Measurements from ENCODE around the gene LRRC45.
A peak's percentile ranks its signal among the peaks of the same experiment; 100 is the strongest.

LRRC45 gene

DNA sequence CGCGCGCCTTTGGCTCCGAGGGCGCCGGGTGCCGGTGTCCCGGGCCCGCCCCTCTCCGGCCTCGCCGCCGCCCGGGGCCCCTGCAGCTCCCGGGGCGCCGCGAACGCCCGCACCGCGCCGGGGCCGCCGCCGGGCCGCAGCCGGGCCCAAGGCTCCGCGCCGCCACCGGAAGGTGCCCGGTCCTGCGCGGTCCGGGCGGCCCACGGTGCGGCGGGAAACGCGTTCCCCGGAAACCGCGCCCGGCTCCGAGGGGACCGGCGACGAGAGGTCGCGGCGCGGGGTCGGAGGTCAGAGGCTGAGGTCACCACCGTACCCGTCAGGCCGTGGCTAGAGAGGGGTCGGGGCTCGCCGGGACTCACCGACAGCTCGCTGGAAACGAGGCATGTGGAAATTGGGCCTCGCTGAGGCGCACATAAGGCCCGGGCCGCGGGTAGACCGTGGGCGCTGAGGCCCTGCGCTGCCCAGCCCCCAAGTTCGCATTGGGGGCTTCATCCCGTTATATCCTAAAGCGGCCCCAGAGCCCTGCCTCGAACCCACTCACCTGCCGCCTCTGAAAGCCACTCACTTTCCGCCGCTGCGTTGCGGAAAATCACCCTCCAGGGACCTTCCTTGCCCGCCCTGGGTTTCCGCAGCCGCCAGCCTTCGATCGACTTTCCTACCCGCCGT is 42.7 kb downstream of the LRRC45 start, which contains the start of gene DUS1L:
DUS1L (minus strand) TSS at position 167 of the 666 bp plus-strand sequence. CDS start 745 bp downstream, outside the sequence.
- peak; percentile 67 for DNase-seq

DNA sequence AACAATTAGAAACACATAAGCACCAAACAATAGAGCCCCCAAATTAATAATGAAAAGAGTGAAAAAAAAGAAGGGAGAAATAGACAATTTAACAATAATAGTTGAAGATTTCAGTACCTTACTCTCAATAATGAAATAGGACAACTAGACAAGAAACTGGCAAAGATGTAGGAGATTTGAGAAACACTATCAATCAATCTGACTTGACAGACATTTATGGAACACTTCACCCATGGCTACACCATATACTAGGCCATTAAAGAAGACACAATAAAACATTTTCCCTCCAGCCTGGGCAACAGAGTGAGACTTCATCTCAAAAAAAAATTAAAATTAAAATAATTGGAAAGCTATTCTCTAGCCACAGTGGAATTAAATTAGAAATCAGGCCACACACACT is 47.5 kb downstream of the LRRC45 start:
- DNase-seq, result no peak

DNA sequence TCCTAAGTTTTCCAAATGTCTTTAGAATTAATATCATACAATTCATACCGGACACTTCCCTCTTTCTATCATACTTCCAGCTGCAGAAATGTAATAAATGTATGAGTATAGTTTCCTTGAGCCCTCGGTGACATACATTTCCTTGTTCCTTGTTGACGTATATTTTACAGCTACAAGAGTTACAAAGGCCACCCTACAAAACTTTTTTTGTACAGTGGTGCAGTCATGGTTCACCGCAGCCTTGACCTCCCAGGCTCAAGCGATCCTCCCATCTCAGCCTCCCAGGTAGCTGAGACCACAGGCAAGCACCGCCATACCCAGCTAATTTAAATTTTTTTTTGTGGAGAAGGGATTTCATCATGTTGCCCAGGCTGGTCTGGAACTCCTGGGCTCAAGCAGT is 49.7 kb downstream of the LRRC45 start:
- DNase-seq, result no peak

DNA sequence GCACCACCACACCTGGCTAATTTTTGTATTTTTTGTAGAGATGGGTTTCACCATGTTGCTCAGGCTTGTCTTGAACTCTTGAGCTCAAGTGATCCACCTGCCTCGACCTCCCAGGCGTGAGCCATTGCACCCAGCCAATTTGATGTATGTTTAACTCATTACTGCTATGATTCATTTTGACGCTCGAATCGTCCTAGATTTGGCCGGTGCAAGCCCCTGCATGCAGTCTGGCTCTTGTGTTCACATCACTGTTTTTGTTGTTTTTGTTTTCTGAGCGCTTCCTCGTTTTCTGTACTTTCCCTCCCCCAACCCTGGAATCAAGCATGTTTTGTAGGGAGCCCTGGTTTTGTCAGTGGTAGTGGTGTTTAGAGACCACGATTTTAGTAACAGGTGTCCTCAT is 50.3 kb downstream of the LRRC45 start:
- DNase-seq, result no peak

DNA sequence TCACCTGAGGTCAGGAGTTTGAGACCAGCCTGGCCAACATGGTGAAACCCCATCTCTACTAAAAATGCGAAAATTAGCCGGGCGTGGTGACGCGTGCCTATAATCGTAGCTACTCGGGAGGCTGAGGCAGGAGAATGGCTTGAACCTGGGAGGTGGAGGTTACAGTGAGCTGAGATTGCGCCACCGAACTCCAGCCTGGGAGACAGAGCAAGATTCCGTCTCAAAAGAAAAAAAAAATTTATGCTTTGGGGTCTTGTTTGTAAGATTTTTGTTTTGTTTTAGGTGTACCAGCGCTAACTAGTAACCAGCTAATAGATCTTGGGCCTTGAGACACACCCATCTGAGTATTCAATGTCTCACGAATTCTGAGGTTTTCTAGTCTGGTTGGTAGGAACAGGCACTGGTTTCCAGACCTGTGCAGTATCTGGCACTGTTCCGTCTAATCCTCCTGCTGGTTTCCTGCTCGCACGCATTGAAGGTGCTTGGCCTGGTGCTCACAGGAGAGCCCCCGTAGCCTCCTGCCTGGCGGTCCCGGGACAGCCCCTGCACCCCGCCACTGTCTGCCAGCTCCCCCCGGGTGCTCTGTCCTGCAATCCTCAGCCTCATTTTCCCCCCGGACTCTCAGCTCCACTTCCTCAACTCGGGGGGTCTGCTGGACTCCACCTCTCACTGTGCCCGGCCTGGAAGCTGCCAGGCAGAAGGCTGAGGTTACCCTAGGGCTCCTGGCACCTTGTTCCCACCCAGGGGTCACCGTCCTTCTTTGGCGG is 53.1 kb downstream of the LRRC45 start:
- DNase-seq, result no peak

DNA sequence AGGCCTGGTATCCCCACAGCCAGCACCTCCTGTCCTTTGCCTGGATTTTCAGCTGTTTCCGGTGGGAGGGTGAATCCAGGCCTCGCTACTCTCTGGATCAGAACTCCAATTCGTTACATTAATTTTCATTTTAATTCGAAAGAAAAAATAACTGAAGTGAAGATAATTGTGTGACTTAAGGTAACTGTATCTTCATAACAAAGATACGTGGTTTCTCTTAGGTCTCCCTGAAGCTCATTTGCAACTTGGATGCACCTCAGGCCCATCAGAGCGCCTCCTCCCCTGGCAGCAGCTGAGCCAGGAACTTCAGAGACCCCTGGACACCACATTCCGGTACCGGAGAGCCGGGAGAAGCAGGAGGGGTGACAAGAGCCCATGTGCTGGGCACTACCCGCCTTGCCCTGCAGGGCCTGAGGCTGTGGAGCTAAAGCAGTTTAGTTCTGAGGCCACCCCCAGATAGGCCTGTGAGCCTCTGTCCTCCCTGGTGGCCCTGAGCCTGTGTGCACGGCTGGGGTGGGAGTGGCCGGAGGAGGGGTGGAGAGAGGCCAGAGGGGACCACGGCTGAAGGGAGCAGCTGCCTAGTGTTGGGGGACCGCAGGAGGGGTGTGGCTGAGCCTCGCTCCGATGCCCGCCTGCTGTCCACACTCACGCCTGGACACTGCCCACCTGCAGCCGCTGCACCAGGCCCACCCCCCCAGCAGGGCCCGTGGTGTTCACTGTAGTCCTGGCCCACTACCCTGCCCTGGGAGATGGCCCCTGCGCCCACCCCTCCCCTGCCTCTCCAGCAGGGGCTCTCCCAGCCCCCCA is 53.9 kb downstream of the LRRC45 start:
- no peak for DNase-seq

DNA sequence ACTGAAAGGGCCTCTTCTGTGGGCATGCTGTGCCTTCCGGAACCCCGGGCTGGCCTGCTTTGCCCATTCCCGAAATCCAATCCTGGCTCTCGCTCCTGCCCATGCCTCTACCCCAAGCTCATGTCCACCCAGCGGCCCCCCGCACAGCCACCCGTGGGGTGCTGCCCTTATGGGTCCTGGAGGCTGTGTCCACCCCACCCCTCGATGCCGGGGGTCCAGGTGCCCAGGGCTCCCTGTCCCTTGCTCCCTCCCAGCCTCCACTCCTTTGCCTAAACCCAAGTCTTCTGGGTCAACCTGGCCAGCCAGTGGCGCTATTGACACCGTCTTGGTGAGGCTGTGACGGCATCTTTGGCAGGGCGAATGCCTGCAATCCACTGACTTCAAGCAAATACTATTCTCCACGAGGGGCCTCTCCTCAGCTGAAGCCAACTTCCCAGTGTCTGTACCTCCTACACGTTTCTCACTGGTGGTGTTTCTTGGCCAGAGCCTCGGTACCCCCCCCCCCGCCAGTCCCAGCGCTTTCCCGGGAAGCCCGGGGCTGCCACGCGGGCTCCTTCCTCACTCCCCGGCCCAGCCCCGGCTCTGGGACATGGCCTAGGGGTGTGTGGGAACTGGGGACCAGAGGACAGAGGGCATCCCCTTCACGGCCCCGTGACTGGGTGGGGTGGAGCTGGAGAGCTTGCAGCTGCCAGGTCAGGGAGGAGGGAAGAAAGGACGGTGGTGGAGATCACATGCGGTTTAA is 54.7 kb downstream of the LRRC45 start:
- no peak for DNase-seq

DNA sequence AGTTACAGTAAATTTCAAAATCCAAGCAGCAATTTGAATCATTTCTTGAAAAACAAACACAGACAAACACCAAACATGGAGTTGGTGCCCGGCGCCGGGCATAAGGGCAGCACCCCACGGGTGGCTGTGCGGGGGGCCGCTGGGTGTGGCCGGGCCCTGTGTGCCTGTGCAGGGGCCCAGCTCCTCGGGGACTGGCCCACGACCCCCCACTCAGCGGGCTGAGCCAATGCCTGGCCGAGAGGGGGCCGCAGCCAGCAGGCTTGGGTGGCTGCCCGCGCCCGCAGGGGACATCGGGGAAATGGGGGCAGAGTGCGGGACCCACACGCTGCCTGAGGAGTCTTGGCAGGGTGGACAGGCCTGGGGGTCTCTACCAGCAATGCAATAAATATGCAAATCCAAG is 55.3 kb downstream of the LRRC45 start:
- no peak for DNase-seq

DNA sequence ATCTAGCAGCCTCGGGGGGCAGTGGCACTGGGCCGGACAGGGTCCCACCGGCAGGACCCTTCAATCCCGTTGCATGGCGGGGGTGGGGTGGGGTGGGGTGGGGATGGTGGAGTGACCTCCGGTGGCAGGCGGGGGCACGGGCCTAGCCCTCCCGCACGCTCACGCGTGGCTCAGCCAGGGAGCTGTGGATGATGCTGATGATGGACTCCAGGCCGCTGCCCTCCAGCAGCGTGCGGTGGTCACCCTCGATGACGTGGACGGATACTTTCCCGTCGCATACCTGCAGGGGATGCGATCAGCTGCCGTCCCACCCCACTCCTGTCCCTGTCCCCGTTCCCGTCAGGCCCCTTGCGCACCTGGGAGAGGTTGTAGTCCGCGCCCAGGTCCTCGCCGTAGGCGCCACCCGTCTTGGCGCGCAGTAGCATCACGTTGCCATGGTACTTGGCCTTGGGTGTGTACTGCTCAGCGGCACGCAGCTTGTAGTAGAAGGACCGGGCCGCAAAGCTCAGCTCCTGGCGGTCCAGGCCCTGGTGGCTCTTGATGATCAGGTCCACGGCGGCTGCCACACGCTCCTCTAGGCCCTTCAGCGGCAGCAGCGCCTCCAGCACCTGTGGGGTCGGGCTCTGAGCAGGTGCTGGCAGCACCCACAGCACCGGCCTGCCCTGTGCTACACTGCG is 56.0 kb downstream of the LRRC45 start:
- no peak for DNase-seq

DNA sequence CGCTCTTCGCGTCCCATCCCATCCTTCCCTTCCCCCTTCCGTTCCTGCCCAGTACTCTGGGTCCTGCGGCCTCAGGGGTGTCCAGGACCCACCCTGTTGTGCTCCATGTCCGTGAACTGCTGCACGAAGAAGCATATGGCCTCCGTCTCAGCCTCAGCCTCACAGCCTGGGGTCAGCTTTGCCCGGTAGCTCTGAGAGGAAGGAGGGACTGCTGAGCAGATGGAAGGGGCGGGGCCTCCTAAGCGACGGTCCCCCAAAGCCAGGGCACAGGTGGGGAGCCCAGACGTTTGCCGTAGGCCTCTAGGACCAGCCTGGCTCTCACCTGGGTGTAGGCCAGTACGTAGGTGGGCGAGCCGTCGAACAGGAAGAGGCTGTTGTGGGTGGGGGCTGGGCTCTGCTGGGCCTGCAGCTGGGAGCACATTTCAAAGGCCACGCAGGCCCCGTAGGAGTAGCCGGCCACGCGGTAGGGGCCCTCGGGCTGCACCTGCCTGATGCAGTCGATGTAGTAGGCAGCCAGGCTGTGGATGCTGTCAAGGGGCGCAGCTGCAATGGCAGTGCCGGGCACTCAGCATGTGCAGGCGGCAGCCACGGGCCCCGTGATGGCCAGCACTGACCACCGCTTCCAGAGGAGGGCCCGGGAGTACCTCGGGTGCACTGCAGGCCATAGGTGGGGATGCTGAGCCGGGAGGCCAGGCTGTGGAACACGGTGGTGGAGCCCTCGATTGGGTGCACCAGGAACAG is 57.1 kb downstream of the LRRC45 start:
- no peak for DNase-seq
